GM19099 (cell line): ENCODE results near the gene ARHGEF37.

Experiments
- POLR2A ChIP-seq: IDR thresholded peaks from 3 replicates; pipeline ENCODE4 v1.6.1; 2011; ENCODE audit warnings: low read depth; ENCODE audit not compliant: insufficient read length; ENCODE audit errors: extremely low read depth

Gene ARHGEF37

DNA sequence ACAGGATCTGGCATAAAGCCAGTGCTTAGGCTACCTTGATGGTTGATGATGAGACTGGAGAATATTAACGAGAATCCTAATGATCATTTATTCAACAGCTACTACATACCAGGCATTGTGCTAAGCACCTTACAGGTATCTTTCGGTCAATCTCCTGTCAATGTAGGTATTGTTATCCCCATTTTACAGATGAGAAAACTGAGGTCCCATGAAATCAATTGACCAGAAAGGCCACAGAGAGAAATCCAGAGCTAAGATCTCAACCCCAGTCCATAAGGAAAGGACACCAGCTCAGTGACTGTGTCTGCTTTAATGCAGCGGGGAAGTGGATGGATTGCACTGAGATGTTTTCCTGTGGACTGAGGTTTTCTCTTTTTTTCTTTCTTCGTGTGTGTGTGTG, 63.3 kb downstream of the ARHGEF37 start:
- no peak for TF ChIP-seq POLR2A

- TF ChIP-seq POLR2A: no peak
Observed at GRCh38 chr5:149645236-149645635, 63.9 kb downstream of the ARHGEF37 start.

DNA sequence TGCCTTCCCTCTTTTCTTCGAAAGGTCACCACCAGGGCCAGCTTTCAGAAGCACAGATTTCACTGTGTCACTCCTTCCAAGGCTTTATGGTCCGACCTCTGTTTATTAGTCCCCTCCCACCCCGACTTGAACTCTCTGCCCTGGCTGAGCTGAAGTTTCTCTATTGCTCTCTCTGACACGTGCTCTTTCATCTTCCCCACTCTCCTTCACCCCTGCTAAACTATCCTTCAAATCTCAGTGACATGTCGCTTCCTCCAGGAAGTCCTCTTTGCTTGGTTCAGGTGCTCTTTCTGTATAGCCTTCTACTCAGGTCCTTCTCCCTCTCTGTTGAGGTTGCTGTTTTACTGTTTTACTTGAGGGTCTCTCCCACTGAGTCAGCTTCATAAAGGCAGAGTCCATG, 64.4 kb downstream of the ARHGEF37 start:
- TF ChIP-seq POLR2A: no peak

DNA sequence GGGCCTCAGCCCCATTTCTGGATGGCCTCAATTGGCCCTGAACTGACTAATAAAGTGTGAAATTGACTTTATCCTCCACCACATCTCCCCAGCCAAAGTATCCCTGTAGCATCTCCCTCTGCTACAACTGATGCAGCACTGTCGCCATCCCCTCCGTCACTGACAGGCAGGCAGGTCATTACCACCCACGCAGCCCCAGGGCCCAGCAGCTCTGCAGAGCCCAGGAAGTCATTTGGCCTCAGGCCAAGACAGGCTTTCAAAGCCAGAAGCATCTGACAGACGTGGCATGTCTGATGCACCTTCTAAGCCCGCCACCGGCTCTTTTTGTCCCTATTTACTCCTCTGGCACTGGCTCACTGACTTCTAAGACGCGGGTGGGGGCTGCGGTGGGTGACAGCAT, 65.3 kb downstream of the ARHGEF37 start:
- no peak for TF ChIP-seq POLR2A

DNA sequence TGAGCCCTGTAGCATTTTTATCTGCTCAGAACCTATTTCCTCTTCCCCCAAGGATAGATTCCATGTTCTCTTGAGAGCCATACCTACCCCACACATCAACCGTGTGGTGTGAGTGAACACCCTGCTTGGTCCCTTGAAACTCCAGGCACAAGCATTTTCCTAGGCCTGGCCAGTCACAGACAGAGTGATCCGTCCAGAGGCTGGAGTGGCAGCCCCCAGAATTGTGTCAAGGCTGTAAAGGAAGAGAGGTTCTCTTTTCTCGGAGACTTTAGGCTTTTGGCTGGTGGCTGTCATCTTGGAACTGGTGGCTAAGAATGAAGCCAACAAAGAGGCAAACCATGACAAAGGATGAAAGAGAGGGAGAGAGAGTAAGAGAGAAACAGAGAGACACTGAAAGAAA, 66.0 kb downstream of the ARHGEF37 start:
- no peak for TF ChIP-seq POLR2A

DNA sequence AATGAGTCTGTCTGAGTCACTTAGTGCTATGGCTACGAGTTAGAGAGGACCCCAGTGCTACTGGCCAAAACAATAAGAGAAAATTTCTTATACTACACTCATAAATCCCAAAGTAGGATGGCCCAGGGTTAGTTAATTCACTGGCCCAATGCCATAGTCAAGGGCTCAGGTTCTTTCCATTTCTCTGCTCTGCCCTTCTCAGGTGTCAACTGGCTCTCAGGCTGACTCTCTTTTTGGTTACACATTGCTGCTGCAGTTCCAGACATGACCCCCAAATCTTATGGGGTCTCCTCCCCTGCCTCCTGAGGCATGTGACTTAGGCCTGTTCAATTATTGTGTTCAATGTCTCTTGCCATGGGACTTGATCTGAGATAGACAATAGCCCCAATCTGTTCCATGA, 70.4 kb downstream of the ARHGEF37 start:
- TF ChIP-seq POLR2A: no peak

DNA sequence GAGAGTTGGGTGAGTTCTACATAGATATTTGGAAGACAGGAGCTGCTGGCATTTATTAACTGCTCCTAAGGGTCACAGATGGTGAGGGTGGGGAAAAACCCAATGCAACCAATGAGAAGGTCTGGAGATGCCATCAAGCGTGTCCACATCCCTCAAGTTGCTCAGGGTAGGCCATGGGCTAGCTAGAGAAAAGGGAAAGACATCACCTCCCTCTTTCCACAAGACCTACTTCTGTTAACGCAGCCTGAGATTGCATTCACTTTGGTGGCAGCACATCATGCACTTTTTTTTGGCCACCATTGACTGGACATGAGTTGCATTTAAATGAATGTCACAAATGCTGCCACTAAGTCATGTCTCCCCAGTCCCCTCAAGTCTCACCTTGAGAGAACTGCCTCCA, 71.4 kb downstream of the ARHGEF37 start:
- no peak for TF ChIP-seq POLR2A

DNA sequence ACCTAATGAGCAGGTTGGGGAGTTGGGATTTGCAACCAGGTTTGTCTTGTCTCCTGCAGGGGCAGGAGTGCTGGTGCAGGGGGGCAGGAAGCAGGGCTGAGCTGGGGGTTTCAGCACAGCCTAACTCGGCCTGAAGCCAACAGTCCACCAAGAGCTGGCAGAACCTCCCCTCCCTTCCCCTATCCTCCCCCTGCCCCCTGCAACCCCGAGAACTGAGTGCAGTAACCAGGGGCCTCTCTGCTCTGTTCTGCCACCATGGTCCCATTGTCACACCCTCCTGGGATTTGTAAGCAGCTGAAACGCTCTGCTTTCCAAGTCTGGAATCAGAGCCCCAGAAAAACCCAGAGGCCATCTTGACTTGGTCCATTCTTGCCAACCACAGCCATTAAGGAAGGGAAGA, 72.9 kb downstream of the ARHGEF37 start:
- TF ChIP-seq POLR2A: no peak

DNA sequence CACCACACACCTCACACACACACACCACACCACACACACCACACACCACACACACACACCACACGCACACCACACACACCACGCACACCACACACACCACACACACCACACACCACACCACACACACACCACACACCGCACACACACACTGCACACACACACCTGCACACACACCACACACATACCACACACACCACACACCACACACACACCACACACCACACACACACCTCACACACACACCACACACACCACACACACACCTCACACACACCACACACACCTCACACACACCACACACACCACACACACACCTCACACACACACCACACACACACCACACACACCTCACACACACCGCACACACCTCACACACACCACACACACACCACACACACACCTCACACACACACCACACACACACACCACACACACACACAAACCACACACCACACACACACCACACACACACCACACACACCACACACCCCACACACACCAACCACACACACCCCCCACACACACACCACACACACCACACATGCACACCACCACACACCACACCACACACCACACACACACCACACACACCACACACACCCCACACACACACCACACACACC, 73.7 kb downstream of the ARHGEF37 start:
- TF ChIP-seq POLR2A: no peak

GRCh38 chr5:149656576-149657182, 75.4 kb downstream of the ARHGEF37 start:
- TF ChIP-seq POLR2A: no peak

DNA sequence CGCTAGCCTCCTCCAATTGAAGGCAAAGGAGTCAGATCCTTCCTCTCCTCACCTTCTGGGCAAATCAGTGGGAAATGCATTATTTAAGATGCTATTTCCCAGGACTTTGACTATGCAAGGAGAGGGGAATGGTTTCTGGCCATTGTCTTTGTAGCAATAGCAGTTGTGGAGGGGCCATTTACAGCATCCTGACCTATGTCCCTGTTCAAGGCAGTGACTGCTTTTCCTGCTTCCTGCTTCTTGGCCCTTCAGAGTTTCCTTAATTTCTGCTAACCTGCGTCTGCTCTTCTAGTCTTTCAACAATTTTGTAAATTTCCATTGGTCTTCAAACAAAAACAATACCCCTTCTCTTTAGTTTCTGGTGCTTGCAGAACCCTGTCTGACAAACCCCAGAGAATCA, 76.0 kb downstream of the ARHGEF37 start:
- TF ChIP-seq POLR2A: no peak

DNA sequence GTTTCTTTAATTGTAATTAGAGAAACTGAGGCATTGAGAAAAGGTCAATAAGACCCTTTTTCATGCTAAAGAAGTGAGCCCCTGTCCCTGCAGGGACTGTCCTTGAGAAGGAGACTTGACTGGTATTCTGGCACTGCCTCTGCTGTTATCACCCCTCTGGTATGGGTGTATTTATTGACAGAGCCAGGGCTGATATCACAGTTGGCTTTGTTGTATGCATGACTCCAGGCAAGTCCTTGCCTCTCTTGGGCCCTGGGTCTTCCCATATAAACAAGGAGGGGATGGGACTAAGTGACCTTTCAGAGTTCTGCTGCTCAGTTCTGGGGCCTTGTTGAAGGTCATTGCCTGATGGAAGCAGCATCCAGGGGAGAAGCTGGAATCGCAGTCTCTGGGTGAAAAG, 77.0 kb downstream of the ARHGEF37 start:
- TF ChIP-seq POLR2A: no peak

GRCh38 chr5:149664083-149664482, 82.8 kb downstream of the ARHGEF37 start:
- no peak for TF ChIP-seq POLR2A

DNA sequence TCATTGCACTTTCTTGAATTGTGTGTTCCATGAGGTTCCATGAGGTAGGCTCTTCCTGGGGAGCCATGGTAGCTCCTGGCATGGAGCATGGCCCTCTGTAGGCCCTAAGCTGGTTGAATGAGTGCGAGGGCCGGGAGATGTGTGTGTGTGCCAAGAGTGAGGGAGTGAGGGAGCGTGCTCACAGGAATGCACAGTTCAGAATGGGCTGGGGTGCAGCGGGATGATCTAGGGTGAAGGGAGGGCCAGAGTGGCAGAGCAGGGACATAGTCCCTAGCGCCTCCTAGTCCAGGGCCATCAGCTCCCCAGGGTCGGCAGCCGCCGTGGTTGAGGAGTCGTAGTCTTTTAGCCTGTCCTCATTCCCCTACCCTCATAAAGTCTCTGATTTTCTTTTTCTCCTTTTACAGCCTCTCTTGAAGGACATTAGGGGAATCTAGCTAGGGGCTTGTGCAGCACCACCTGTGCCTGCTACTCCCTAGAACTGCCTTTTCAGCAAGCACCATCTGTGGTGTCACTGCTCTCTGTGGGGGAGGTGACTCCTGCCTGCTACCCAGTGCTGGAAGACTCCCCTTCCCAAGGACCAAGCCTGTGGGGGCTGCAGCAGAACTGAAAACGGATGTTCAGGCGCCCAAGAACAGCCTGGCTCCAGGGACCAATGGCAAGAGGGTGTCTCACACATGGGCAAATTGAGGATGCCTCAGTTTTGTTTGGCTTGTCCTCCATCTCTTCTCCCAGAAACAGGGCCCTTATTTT, 83.5 kb downstream of the ARHGEF37 start:
- no peak for TF ChIP-seq POLR2A

GRCh38 chr5:149665416-149666175, 84.3 kb downstream of the ARHGEF37 start:
- no peak for TF ChIP-seq POLR2A
